ENCODE data around the gene PLXNB3.

Gene PLXNB3

GRCh38 chrX:153818571-153819383 is 54.7 kb downstream of the PLXNB3 start:
- no peak for DNase-seq

- DNase-seq = no peak
Observed at GRCh38 chrX:153819384-153820040, 55.5 kb downstream of the PLXNB3 start.

GRCh38 chrX:153820601-153821000 is 56.6 kb downstream of the PLXNB3 start:
- no peak for DNase-seq

GRCh38 chrX:153821066-153821465 is 57.0 kb downstream of the PLXNB3 start:
- DNase-seq = no peak

GRCh38 chrX:153824348-153824747 is 60.3 kb downstream of the PLXNB3 start:
- no peak for DNase-seq

GRCh38 chrX:153825042-153825441 is 61.0 kb downstream of the PLXNB3 start:
- DNase-seq = no peak

Data from bone marrow (tissue), 2 donors.